K562 (cell line): Measurements from ENCODE around the gene MEA1. TPM values are rescaled to one million over a fixed set of nuclear protein-coding genes. Genes with fewer than 3 reads are reported as not detected.

Experiments
- ATAC-seq: fragments of 200-7000 bp; cut with Tn5 transposase; 3 replicates; pipeline ENCODE4 v1.9.1; 2020; ENCODE audit warnings: moderate library complexity
- BruUV-seq: library from RNA; stranded (reverse); fragments of 400-500 nt; replicated peaks from 2 replicates; lab custom pipeline; 2021; lab: Mats Ljungman, UMichigan
- CTCF ChIA-PET: fragments of 300-600 bp; formaldehyde crosslinking; extraction: SDS; loops from one replicate; lab custom pipeline; 2021; ENCODE audit warnings: low intra/inter-chr PET ratio; lab: Yijun Ruan, JAX
- POLR2A ChIA-PET: fragments of 300-600, 350-650 bp; sonication (Branson Sonifier 250); formaldehyde crosslinking; extraction: SDS; loops from one replicate; lab custom pipeline; 2021; ENCODE audit warnings: antibody characterized with exemption, inconsistent platforms; lab: Yijun Ruan, JAX
- DNase-seq, 4 experiments: peaks; one replicate each; pipeline versions ENCODE4 v3.0.0 to v3.0.0-alpha.2; 2011 to 2018; ENCODE audit warnings: low spot score in 3 of 4, mixed read lengths in 3 of 4; ENCODE audit errors: extremely low read depth in 1 of 4
- FAIRE-seq: peaks from 2 replicates; lab custom pipeline; 2011; peaks lifted over from hg19 to GRCh38; lab: Jason Lieb, UNC
- H2AFZ ChIP-seq: 2 replicates; pipeline ENCODE4 v1.6.0; 2011; ENCODE audit warnings: low read depth, low read length, control low read depth, inconsistent platforms
- H3K27ac ChIP-seq: fragments of 200-600 bp; 3 replicates; pipeline ENCODE4 v1.8.0; 2011; ENCODE audit warnings: low read depth, mild to moderate bottlenecking, control low read depth, inconsistent platforms, low read length, moderate library complexity, mixed read lengths; ENCODE audit errors: extremely low read depth
- H3K27me3 ChIP-seq, 2 experiments: fragments of 300-600 bp in 1 of 2; 2 replicates in 1 of 2; 3 replicates in 1 of 2; pipeline versions ENCODE4 v1.6.0 to v1.8.0; 2011; ENCODE audit warnings: inconsistent platforms in 2 of 2, low read length in 2 of 2, mild to moderate bottlenecking in 1 of 2, mixed read lengths in 1 of 2, moderate library complexity in 1 of 2; ENCODE audit not compliant: control insufficient read depth in 2 of 2, insufficient read depth in 2 of 2
- H3K36me3 ChIP-seq: fragments of 300-600 bp; 3 replicates; pipeline ENCODE4 v1.8.0; 2011; ENCODE audit warnings: mild to moderate bottlenecking, low read length, inconsistent platforms; ENCODE audit not compliant: control insufficient read depth, insufficient read depth
- H3K4me1 ChIP-seq, 2 experiments: fragments of 200-600 bp in 1 of 2; replicated peaks in 1 of 2; 2 replicates in 1 of 2; 3 replicates in 1 of 2; pipeline versions ENCODE4 v1.5.1 to v1.8.0; 2011; ENCODE audit warnings: inconsistent platforms in 2 of 2, low read length in 2 of 2, mild to moderate bottlenecking in 1 of 2, mixed read lengths in 1 of 2, moderate library complexity in 1 of 2; ENCODE audit not compliant: control insufficient read depth in 2 of 2, insufficient read depth in 2 of 2
- H3K4me2 ChIP-seq: 2 replicates; pipeline ENCODE4 v1.6.1; 2011; ENCODE audit warnings: low read length, control low read depth, inconsistent platforms, mixed read lengths; ENCODE audit not compliant: insufficient read depth
- H3K4me3 ChIP-seq: fragments of 200-600 bp; sonication (generic), shearing (Covaris generic); 2 replicates; pipeline ENCODE4 v1.5.1; 2016; ENCODE audit warnings: control low read depth, inconsistent platforms
- H3K79me2 ChIP-seq: fragments of 200-600 bp; 3 replicates; pipeline ENCODE4 v1.8.0; 2011; ENCODE audit warnings: low read length, inconsistent platforms; ENCODE audit not compliant: control insufficient read depth, insufficient read depth
- H3K9ac ChIP-seq, 2 experiments: 2 replicates each; pipeline versions ENCODE4 v1.6.0 to v1.6.1; 2011; ENCODE audit warnings: low read depth in 2 of 2, low read length in 2 of 2, control low read depth in 1 of 2, inconsistent platforms in 1 of 2, mild to moderate bottlenecking in 1 of 2, mixed read lengths in 1 of 2; ENCODE audit not compliant: insufficient read depth in 1 of 2
- H3K9me1 ChIP-seq: one replicate; pipeline ENCODE4 v1.6.0; 2011; ENCODE audit warnings: inconsistent platforms, mild to moderate bottlenecking, low read length, moderate library complexity; ENCODE audit not compliant: control insufficient read depth, insufficient read depth
- H3K9me3 ChIP-seq: replicated peaks from 2 replicates; pipeline ENCODE4 v1.5.1; 2011; ENCODE audit warnings: low read depth, low read length, inconsistent platforms; ENCODE audit not compliant: control insufficient read depth, insufficient read depth
- H4K20me1 ChIP-seq: replicated peaks from 2 replicates; pipeline ENCODE4 v1.6.1; 2011; ENCODE audit warnings: low read length, inconsistent platforms, mixed read lengths; ENCODE audit not compliant: control insufficient read depth, insufficient read depth
- CAMTA2 ChIP-seq: fragments of 250-450 bp; sonication (Bioruptor Pico); conservative IDR thresholded peaks from 2 replicates; pipeline ENCODE4 v1.5.1; 2022
- CBFB ChIP-seq: sonication (generic); formaldehyde crosslinking; IDR thresholded peaks from 2 replicates; pipeline ENCODE4 v1.4.0; 2020; ENCODE audit warnings: mild to moderate bottlenecking, missing genetic modification reagents
- ELF1 ChIP-seq: fragments of 200-800 bp; sonication (Bioruptor generic); IDR thresholded peaks from 2 replicates; pipeline ENCODE4 v1.6.1; 2016; ENCODE audit warnings: missing genetic modification characterization, missing compliant biosample characterization
- FOXA3 ChIP-seq, 2 experiments: fragments of 450-650 bp in 1 of 2; sonication (generic) in 1 of 2; formaldehyde crosslinking; IDR thresholded peaks in 1 of 2; conservative IDR thresholded peaks in 1 of 2; 2 replicates each; pipeline versions ENCODE4 v1.4.0 to v1.8.0; 2020 to 2022; ENCODE audit warnings: mild to moderate bottlenecking in 2 of 2, missing genetic modification reagents in 1 of 2
- GATA2 ChIP-seq: sonication (generic); formaldehyde crosslinking; IDR thresholded peaks from 2 replicates; pipeline ENCODE4 v1.4.0; 2020; ENCODE audit warnings: mild to moderate bottlenecking, missing genetic modification reagents
- KAT7 ChIP-seq: sonication (generic); formaldehyde crosslinking; IDR thresholded peaks from 2 replicates; pipeline ENCODE4 v1.8.0; 2022; ENCODE audit warnings: missing genetic modification reagents, mild to moderate bottlenecking, borderline replicate concordance
- NCOA4 ChIP-seq: fragments of 450-650 bp; IDR thresholded peaks from 2 replicates; pipeline ENCODE4 v1.6.1; 2018; ENCODE audit warnings: mild to moderate bottlenecking; ENCODE audit not compliant: partially characterized antibody
- POLR2G ChIP-seq: fragments of 200-400 bp; formaldehyde crosslinking; IDR thresholded peaks from 2 replicates; pipeline ENCODE4 v1.6.1; 2017; ENCODE audit warnings: low read depth, mild to moderate bottlenecking, antibody characterized with exemption, low read length, moderate library complexity
- PRMT5 ChIP-seq: sonication (generic); formaldehyde crosslinking; IDR thresholded peaks from 2 replicates; pipeline ENCODE4 v1.5.0; 2020; ENCODE audit warnings: missing genetic modification reagents
- SLC30A9 ChIP-seq: fragments of 250-450 bp; sonication (Bioruptor Pico); IDR thresholded peaks from 2 replicates; pipeline ENCODE4 v1.8.0; 2022; ENCODE audit warnings: mild to moderate bottlenecking, moderate library complexity
- SMAD3 ChIP-seq: fragments of 450-650 bp; formaldehyde crosslinking; conservative IDR thresholded peaks from 2 replicates; pipeline ENCODE4 v1.4.0; 2020; ENCODE audit warnings: mild to moderate bottlenecking
- TEAD1 ChIP-seq, 2 experiments: fragments of 450-650 bp in 1 of 2; sonication (generic) in 1 of 2; formaldehyde crosslinking; IDR thresholded peaks; 2 replicates each; pipeline versions ENCODE4 v1.4.0 to v1.8.0; 2020 to 2022; ENCODE audit warnings: mild to moderate bottlenecking in 2 of 2, missing genetic modification reagents in 1 of 2
- TEAD4 ChIP-seq, 2 experiments: sonication (generic) in 1 of 2; formaldehyde crosslinking in 1 of 2; IDR thresholded peaks; 2 replicates each; pipeline versions ENCODE4 v1.6.1 to v1.8.0; 2012 to 2022; ENCODE audit warnings: borderline replicate concordance in 1 of 2, inconsistent platforms in 1 of 2, low read length in 1 of 2, mild to moderate bottlenecking in 1 of 2, missing genetic modification reagents in 1 of 2
- ZNF445 ChIP-seq: fragments of 250-450 bp; sonication (Bioruptor Pico); IDR thresholded peaks from 2 replicates; pipeline ENCODE4 v1.4.0; 2020; ENCODE audit warnings: low read depth, mild to moderate bottlenecking, moderate library complexity
- WGBS: fragments of 100-300 bp; shearing (Covaris generic); methylation state at CpG from one replicate; pipeline ENCODE4 v1.1.6; 2016; ENCODE audit warnings: low coverage, mixed read lengths; ENCODE audit not compliant: insufficient coverage; ENCODE audit errors: missing lambda C conversion rate; 5-methylcytosine and 5-hydroxymethylcytosine counted together
- in situ Hi-C: fragments of 300-500 bp; cut with MboI; formaldehyde crosslinking; loops from 4 replicates; pipeline ENCODE4 v1.15.0; 2018; ENCODE audit warnings: inconsistent platforms, mixed read lengths
- intact Hi-C: fragments of 100-400 bp; cut with micrococcal nuclease; formaldehyde crosslinking; loops from 2 replicates; pipeline ENCODE4 v1.14.2; 2022
- polyA plus RNA-seq, 8 experiments: library from polyadenylated mRNA; depleted of rRNA in 4 of 8; stranded (reverse) in 5 of 8; unstranded in 3 of 8; fragments of >200 nt; fragmentation: Nextera tagmentation in 2 of 8; fragmentation: Illumina TruSeq in 1 of 8; extraction: Ambion mirVana in 2 of 8; extraction: Trizol in 1 of 8; gene quantifications; 2 replicates each; pipeline versions ENCODE4 v1.2.1 to v1.2.3, GENCODE V29; 2011 to 2014; ENCODE audit warnings: inconsistent platforms in 1 of 8, missing spikeins in 1 of 8
- total RNA-seq, 7 experiments: library from RNA; depleted of rRNA in 6 of 7; stranded (reverse); fragments of >200 nt in 6 of 7; fragmentation: Illumina TruSeq in 2 of 7; extraction: Trizol in 2 of 7; gene quantifications; 2 replicates each; pipeline versions ENCODE4 v1.2.1 to v1.2.3, GENCODE V29; 2011 to 2021; ENCODE audit warnings: low replicate concordance in 1 of 7
- TF ChIP-seq, protein P1 (sequence below): sonication (generic); formaldehyde crosslinking; IDR thresholded peaks from 2 replicates; pipeline ENCODE4 v1.8.1; 2023; ENCODE audit warnings: mild to moderate bottlenecking, missing genetic modification reagents, moderate library complexity
- TF ChIP-seq, protein P2 (sequence below): sonication (generic); formaldehyde crosslinking; IDR thresholded peaks from 2 replicates; pipeline ENCODE4 v1.8.1; 2023; ENCODE audit warnings: mild to moderate bottlenecking, missing genetic modification reagents

MEA1 gene
- total and polyA plus RNA-seq, 9 of the 15 experiments (the other 6 are each of a cell fraction or from before 2014, with no cell fraction given): 86.8 to 210 (median 152) TPM

DNA sequence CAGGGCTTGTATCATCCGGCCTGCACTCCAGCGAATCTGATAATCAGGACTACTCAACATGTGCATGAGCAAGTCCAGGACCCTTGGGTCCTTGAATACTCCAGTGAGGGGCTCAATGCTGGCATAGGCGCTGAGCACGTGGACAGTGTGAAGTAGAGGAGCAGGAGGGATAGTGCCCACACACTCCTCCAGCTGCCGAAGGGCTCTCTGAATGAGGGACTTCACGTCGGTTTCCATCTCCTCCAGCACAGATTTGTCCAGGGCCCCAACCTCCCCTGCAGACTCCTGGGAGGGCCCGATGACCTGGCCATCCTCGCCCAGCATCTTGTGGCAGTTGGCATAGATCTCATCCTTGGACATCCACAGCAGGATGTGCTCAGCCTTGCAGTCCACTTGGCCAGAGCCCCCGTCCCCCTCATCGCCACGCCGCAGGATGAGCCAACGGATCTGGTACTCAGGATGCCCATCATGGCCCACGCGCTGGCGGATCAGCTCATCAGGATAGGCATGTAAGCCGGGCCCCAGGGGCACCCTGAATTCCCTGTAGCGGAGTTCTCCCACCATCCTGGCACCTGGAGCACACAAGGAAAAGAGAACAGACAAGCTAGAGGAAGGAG lies 38.6 kb upstream of the MEA1 start:
- no TSS peak for BruUV-seq
- Histone ChIP-seq H3K4me3 (peak overlapping the region; percentile 73), H3K4me2 (peak overlapping the region; percentile 93), H3K9me3 (no peaks in the 10 kb centered on the region), H3K4me1 (peaks cover 19 to 29% of the 10 kb centered on the region in 2 experiments), H3K36me3 (peaks cover 65% of the 10 kb centered on the region), H4K20me1 (no peaks in the 10 kb centered on the region), H3K27ac (peak overlapping the region; percentile 95; the same call in 1 of the 3 replicates), H3K9ac (peak overlapping the region; percentile 96 to 97; a peak in 3 of 4 replicates), H3K9me1 (peaks cover 9% of the 10 kb centered on the region), H3K27me3 (no peaks in the 10 kb centered on the region), H2AFZ (no peak overlapping the region), H3K79me2 (peaks cover 24% of the 10 kb centered on the region)
- DNase-seq: no peak
- in situ Hi-C loops (no loop called here), intact Hi-C loops (no loop called here)
- ChIA-PET POLR2A (interaction anchor here (1.1 to 2.4 kb wide), 4 partner anchors 10 to 173 kb away, joined by 3 to 10 read pairs (median 4); partner anchors contain the start of gene RPL7L1), CTCF (no interaction called here)
- no peak for ATAC-seq
- 82% methylated on average over 19 of the region's 19 CpGs for WGBS
- peak; percentile 29 for FAIRE-seq
- TF ChIP-seq ELF1 (tag) (no peak), TEAD4 (IDR thresholded peaks at IDR 0.05; ENCODE audit: low read length) (no peak), TEAD4 (CRISPR knock-in tag; IDR thresholded peaks at IDR 0.05; ENCODE audit: borderline replicate concordance) (no peak), SMAD3 (CRISPR knock-in tag) (no peak), POLR2G (peak; percentile 62), FOXA3 (CRISPR knock-in tag; conservative IDR thresholded peaks at IDR 0.05 in 1 of 2, IDR thresholded peaks at IDR 0.05 in 1 of 2) (0 out of 4 replicates have a peak, but pooled peaks of 1 of the 2 experiments have one; percentile 28), SLC30A9 (CRISPR knock-in tag) (no peak), TEAD1 (CRISPR knock-in tag; IDR thresholded peaks at IDR 0.05) (no peak; a peak in 1 of 4 replicates), CBFB (0 out of 2 replicates have a peak, but pooled peaks have one; percentile 29), NCOA4 (no peak), ZNF445 (CRISPR knock-in tag) (no peak), PRMT5 (CRISPR knock-in tag) (no peak), GATA2 (CRISPR knock-in tag) (0 out of 2 replicates have a peak, but pooled peaks have one; percentile 41), KAT7 (CRISPR knock-in tag) (peak; percentile 68; the same call in 1 of the 2 replicates), CAMTA2 (CRISPR knock-in tag) (no peak)
- TF ChIP-seq, protein P1, sequence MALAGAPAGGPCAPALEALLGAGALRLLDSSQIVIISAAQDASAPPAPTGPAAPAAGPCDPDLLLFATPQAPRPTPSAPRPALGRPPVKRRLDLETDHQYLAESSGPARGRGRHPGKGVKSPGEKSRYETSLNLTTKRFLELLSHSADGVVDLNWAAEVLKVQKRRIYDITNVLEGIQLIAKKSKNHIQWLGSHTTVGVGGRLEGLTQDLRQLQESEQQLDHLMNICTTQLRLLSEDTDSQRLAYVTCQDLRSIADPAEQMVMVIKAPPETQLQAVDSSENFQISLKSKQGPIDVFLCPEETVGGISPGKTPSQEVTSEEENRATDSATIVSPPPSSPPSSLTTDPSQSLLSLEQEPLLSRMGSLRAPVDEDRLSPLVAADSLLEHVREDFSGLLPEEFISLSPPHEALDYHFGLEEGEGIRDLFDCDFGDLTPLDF (CRISPR knock-in tag): peak; percentile 35; the same call in 1 of the 2 replicates
- TF ChIP-seq, protein P2, sequence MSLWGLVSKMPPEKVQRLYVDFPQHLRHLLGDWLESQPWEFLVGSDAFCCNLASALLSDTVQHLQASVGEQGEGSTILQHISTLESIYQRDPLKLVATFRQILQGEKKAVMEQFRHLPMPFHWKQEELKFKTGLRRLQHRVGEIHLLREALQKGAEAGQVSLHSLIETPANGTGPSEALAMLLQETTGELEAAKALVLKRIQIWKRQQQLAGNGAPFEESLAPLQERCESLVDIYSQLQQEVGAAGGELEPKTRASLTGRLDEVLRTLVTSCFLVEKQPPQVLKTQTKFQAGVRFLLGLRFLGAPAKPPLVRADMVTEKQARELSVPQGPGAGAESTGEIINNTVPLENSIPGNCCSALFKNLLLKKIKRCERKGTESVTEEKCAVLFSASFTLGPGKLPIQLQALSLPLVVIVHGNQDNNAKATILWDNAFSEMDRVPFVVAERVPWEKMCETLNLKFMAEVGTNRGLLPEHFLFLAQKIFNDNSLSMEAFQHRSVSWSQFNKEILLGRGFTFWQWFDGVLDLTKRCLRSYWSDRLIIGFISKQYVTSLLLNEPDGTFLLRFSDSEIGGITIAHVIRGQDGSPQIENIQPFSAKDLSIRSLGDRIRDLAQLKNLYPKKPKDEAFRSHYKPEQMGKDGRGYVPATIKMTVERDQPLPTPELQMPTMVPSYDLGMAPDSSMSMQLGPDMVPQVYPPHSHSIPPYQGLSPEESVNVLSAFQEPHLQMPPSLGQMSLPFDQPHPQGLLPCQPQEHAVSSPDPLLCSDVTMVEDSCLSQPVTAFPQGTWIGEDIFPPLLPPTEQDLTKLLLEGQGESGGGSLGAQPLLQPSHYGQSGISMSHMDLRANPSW: 0 out of 2 replicates have a peak, but pooled peaks have one; percentile 34
